Stimulated activated CD4-positive, alpha-beta T cell treated with anti-CD3 and anti-CD28 coated beads, Interleukin-4, amount 100 ng/mL, for 24 hours (primary cell): ENCODE measurements around the gene ETV6.
"Not testable (repeated sequence)": the region's sequence is repeated elsewhere in the genome, so short reads cannot be mapped to it uniquely, and the experiment has no call there.

Source experiments
- DNase-seq: peaks from one replicate; pipeline ENCODE4 v3.0.0-alpha.2; 2020

ETV6 gene

DNA sequence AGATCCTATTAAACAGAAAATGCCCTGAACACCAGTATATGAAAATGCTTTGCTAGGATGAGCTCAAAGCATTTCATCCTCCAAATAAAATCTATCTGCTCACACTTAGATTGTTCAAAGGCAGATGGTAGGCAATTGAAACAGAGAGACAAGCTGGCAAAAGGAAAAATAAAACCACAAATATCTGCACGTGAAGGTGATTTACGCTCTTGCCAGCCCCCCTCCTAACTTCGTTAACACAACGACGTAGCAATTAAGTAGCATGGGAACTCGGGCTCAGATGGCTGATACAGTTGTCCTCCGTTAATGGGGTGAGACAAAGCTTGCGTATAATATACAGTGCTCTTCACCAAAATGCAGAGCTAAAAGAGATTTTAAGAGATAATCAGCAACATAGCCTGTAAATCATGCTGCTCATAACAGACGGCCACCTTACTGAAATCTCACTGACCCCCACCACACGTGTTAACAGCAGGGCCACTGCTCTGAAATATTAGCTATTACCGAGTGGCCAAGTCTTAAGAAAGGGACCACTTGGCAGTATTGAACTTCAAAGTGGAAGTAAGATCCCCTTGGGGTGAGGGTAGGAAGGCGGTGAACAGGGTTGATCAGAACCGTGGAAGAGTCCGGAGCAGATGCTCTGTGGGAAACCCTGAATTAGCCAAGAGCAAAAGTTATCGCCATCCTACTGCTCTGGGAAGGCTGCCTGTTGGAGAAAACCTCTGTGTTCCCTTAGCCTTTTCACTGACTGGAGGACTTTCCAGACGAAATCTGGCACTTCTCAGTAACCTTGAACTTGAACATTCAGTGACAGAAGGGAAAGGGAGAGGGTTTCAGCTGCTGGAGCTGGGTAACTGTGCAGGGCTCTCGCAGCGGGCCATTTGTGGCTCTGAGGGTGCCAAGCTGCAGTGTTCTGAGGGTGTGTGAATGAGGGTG is 23.1 kb downstream of the ETV6 start:
- DNase-seq, result no peak

- no peak for DNase-seq
These were observed 24.4 kb downstream of the ETV6 start for GRCh38 chr12:11673666-11674461.

GRCh38 chr12:11674894-11675390 is 25.5 kb downstream of the ETV6 start:
- no peak for DNase-seq

GRCh38 chr12:11676052-11676451 is 26.6 kb downstream of the ETV6 start:
- no peak for DNase-seq

GRCh38 chr12:11677093-11677492 is 27.6 kb downstream of the ETV6 start:
- DNase-seq, result no peak

GRCh38 chr12:11677752-11678151 is 28.3 kb downstream of the ETV6 start:
- DNase-seq, result no peak

GRCh38 chr12:11678781-11679180 is 29.3 kb downstream of the ETV6 start:
- DNase-seq, result no peak

- DNase-seq, result no peak
These were observed 31.7 kb downstream of the ETV6 start for GRCh38 chr12:11681207-11681606.

- DNase-seq, result not testable (repeated sequence)
These were observed 32.2 kb downstream of the ETV6 start for GRCh38 chr12:11681695-11682094.

GRCh38 chr12:11684393-11684792 is 34.9 kb downstream of the ETV6 start:
- no peak for DNase-seq

DNA sequence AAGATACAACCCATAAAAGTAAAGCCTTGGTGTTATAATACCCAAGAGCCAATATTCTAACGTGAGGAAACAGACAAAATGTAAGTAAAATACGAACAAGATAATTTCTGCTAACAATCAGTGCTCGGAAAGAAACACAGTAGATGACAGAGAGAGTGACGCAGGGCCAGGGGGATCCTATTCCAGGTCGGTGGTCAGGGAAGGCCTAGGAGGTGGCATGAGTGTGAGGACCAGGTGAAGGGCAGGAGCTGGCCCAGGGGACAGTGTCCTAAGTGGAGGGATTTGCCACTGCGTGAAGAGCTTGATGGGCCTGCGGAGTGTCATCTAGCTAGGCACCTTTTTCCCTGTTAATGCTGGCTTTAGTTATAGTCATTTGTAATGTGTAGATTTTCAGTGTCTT is 35.3 kb downstream of the ETV6 start:
- DNase-seq, result no peak

GRCh38 chr12:11685316-11685715 is 35.8 kb downstream of the ETV6 start:
- no peak for DNase-seq

DNA sequence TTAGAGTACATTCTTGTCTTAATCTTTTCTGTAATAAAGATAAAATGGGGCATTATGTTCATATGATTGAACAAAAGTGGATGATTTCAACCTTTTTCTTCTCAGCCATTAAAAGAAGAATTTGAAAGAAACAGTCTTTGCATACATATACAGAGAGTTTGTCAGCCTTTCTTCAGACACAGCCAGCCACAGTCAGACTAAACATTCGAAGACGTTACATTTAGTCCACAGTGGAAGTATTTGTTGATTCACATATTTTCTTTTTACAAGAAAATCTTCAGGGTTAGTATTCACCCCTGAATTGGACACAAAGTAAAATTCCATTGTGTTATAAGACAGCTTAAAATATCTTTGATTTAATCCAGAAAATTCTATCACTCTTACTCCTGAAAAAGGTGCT is 36.2 kb downstream of the ETV6 start:
- DNase-seq, result no peak

- no peak for DNase-seq
These were observed 36.6 kb downstream of the ETV6 start for GRCh38 chr12:11686120-11686519.

DNA sequence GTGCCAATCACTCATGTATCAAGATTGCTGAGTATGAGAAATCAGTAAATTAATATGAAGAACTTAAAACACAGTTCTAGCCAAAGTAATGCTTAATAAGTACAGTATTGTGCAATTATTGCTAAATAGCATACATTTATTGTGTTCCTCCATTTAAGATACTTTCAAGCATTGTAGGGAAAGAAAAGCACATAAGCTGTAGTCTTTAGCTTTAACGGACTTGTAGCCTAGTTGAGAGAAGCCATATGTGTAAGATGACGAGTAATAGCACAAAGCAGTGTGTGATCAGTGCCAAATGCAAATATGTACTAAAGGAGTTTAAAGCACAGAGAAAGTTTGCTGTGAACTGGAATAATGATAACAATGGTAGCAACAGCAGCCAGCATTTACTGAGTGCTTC is 38.1 kb downstream of the ETV6 start:
- DNase-seq, result no peak

- no peak for DNase-seq
These were observed 38.9 kb downstream of the ETV6 start for GRCh38 chr12:11688379-11688778.

DNA sequence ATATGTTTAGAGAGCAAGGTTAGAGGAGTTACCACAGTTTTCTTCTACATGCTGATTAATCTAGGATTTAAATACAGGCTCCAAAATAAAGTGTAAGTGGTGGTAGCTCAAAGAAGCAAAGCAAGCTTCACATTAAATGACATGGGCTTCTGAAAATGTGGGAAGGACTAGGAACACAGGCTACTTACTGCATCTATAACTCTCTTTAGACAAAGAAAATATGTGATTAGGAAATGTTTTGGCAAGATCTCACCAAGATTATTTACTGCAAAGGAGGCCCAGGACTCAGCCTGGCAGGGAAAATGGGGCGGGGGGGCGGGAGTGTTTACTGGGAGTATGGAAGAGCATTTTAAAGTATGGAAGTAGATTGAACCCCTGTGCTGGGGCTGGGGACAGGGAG is 39.4 kb downstream of the ETV6 start:
- DNase-seq, result no peak

DNA sequence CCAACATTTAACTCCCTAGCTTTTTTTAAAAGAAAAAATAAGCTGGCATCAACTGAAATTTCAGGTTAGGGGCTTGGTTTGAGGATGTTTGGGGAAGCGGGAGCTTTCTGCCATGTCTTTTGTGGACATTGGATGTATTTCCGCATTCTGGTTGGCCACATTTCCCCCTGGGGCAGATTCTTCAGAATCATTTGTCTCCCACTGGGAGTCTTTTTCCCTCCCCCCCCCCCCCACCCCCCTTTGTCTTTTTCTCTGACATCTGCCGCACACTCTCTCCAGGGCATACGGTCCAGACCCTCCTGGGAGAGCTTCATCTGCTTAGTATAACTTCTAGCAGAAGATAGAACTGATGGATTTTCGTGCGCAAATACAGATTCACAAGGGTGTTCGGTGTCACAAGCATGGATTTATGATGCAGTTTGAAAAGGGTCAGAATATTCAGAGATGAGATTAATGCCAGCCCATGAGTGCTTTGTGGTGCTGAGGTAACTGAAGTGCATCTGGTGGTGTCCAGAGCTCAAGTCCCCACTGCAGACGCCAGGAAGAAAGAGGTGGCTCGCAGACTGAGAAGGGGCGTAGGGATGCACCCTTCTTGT is 40.2 kb downstream of the ETV6 start:
- DNase-seq, result no peak

DNA sequence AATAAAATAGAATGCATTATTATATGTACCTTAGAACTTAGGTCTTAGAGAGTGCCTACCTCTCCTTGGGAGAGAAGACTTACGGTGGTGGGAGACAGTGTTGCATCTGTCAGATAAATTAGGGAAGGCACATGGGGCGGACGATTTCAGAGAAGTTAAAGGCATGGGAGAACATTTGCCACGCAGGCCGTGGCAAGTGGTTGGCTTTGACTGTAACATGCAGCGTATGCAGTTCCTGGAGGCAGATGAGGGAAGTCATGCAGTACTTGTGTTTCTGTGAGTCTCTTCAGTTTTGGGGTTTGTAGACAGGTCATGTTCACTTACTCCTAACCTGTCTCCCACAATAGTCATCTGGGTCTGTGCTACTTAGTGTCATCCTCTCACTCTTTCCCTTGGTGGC is 43.6 kb downstream of the ETV6 start:
- DNase-seq, result no peak

GRCh38 chr12:11693601-11694000 is 44.1 kb downstream of the ETV6 start:
- DNase-seq, result no peak

- DNase-seq, result no peak
These were observed 45.1 kb downstream of the ETV6 start for GRCh38 chr12:11694528-11694927.

- DNase-seq, result no peak
These were observed 45.8 kb downstream of the ETV6 start for GRCh38 chr12:11695321-11695720.

DNA sequence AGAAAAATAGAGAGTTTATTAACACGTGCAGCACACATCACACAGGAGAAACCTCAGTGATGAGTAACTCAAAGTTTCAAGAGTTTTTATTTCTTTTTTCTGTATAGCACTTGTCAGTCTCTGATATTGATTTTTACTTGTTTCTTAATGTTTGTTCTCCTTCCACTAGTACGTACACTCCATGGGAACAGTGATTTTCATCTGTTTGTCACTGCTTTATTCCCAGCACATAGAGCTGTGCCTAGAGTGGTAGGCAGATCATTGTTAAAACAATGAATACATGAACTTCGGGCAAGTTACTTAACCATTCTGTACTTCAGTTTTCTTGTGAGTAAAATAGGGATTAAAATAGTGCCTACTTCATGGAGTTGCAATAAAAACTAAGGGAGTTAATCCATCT is 46.6 kb downstream of the ETV6 start:
- no peak for DNase-seq

GRCh38 chr12:11697131-11697530 is 47.7 kb downstream of the ETV6 start:
- DNase-seq, result no peak
